NCI-H2107 treated with DMSO at 0.1 percent for 48 hours (cell line): ENCODE measurements around the gene TBC1D3B.
"Not testable (repeated sequence)": the region's sequence is repeated elsewhere in the genome, so short reads cannot be mapped to it uniquely, and the experiment has no call there.

ENCODE experiments used
- DNase-seq: peaks from one replicate; lab custom pipeline; 2025; ENCODE audit not compliant: unreplicated experiment; lab: John Stamatoyannopoulos, UW

Gene TBC1D3B

GRCh38 chr17:36201506-36201905 is 25.1 kb upstream of the TBC1D3B start:
- DNase-seq, result not testable (repeated sequence)

- not testable (repeated sequence) for DNase-seq
Observed at GRCh38 chr17:36201102-36201501, 24.7 kb upstream of the TBC1D3B start.

- DNase-seq, result no peak
Observed at GRCh38 chr17:36198831-36199465, 22.5 kb upstream of the TBC1D3B start.

- DNase-seq, result no peak
Observed at GRCh38 chr17:36197387-36197703, 20.9 kb upstream of the TBC1D3B start.

GRCh38 chr17:36196131-36196486 is 19.7 kb upstream of the TBC1D3B start:
- no peak for DNase-seq

- no peak for DNase-seq
Observed at GRCh38 chr17:36195434-36196130, 19.1 kb upstream of the TBC1D3B start.

- DNase-seq, result not testable (repeated sequence)
Observed at GRCh38 chr17:36194832-36195433, 18.5 kb upstream of the TBC1D3B start.

- not testable (repeated sequence) for DNase-seq
Observed at GRCh38 chr17:36194147-36194831, 17.9 kb upstream of the TBC1D3B start.

- no peak for DNase-seq
Observed at GRCh38 chr17:36193216-36193775, 16.9 kb upstream of the TBC1D3B start.

- DNase-seq, result not testable (repeated sequence)
Observed at GRCh38 chr17:36190549-36191330, 14.3 kb upstream of the TBC1D3B start.

- not testable (repeated sequence) for DNase-seq
Observed at GRCh38 chr17:36189993-36190392, 13.6 kb upstream of the TBC1D3B start.

- no peak for DNase-seq
Observed at GRCh38 chr17:36188891-36189306, 12.5 kb upstream of the TBC1D3B start.

- not testable (repeated sequence) for DNase-seq
Observed at GRCh38 chr17:36187943-36188665, 11.7 kb upstream of the TBC1D3B start.

- DNase-seq, result not testable (repeated sequence)
Observed at GRCh38 chr17:36186810-36187763, 10.7 kb upstream of the TBC1D3B start.

GRCh38 chr17:36185416-36185815 is 9.0 kb upstream of the TBC1D3B start:
- DNase-seq, result no peak

GRCh38 chr17:36184023-36184765 is 7.8 kb upstream of the TBC1D3B start:
- no peak for DNase-seq

- no peak for DNase-seq
Observed at GRCh38 chr17:36183001-36183971, 6.8 kb upstream of the TBC1D3B start.
